IMR-90 (cell line): Measurements from ENCODE around the gene ALKBH5. TPM values are rescaled to one million over a fixed set of nuclear protein-coding genes. Genes with fewer than 3 reads are reported as not detected.

ENCODE experiments used
- ATAC-seq: fragments of 200-7000 bp; cut with Tn5 transposase; 2 replicates; pipeline ENCODE4 v1.9.1; 2020; ENCODE audit warnings: low read depth, mild to moderate bottlenecking, moderate library complexity
- BruUV-seq: library from RNA; stranded (reverse); fragments of 400-500 nt; replicated peaks from 2 replicates; lab custom pipeline; 2021; lab: Mats Ljungman, UMichigan
- CTCF ChIA-PET: fragments of 300-600 bp; formaldehyde crosslinking; extraction: SDS; loops from one replicate; lab custom pipeline; 2021; ENCODE audit warnings: antibody characterized with exemption; lab: Yijun Ruan, JAX
- POLR2A ChIA-PET: fragments of 300-600 bp; sonication (Branson Sonifier 250); formaldehyde crosslinking; loops from one replicate; lab custom pipeline; 2022; ENCODE audit warnings: antibody characterized with exemption; ENCODE audit not compliant: unreplicated experiment; lab: Charles Lee
- DNase-seq: peaks from one replicate; pipeline ENCODE4 v3.0.0; 2013
- H2AFZ ChIP-seq: replicated peaks from 2 replicates; pipeline ENCODE3; 2013; ENCODE audit warnings: low read length, mild to moderate bottlenecking; ENCODE audit not compliant: poor library complexity
- H2AK5ac ChIP-seq: 2 replicates; pipeline ENCODE4 v1.6.1; 2013; ENCODE audit warnings: low read depth, low read length, inconsistent platforms
- H2AK9ac ChIP-seq: replicated peaks from 2 replicates; pipeline ENCODE3; 2013; ENCODE audit warnings: mild to moderate bottlenecking, low read depth, low read length, moderate library complexity; ENCODE audit not compliant: poor library complexity
- H2BK120ac ChIP-seq: 2 replicates; pipeline ENCODE4 v1.6.1; 2013; ENCODE audit warnings: low read depth, low read length, inconsistent platforms
- H2BK15ac ChIP-seq: 3 replicates; pipeline ENCODE4 v1.6.1; 2013; ENCODE audit warnings: low read depth, low read length, inconsistent platforms
- H2BK20ac ChIP-seq: 2 replicates; pipeline ENCODE4 v1.6.1; 2013; ENCODE audit warnings: low read depth, mild to moderate bottlenecking, inconsistent platforms, low read length, moderate library complexity
- H2BK5ac ChIP-seq: 2 replicates; pipeline ENCODE4 v1.6.1; 2013; ENCODE audit warnings: mild to moderate bottlenecking, low read depth, low read length, inconsistent platforms; ENCODE audit not compliant: poor library complexity, severe bottlenecking
- H3K14ac ChIP-seq: replicated peaks from 2 replicates; pipeline ENCODE4 v1.6.1; 2013; ENCODE audit warnings: low read depth, low read length, inconsistent platforms
- H3K18ac ChIP-seq: 2 replicates; pipeline ENCODE4 v1.6.1; 2013; ENCODE audit warnings: low read depth, low read length, control low read depth
- H3K23ac ChIP-seq: 2 replicates; pipeline ENCODE4 v1.6.1; 2013; ENCODE audit warnings: low read depth, low read length, inconsistent platforms
- H3K27ac ChIP-seq: 2 replicates; pipeline ENCODE4 v1.5.1; 2013; ENCODE audit warnings: mild to moderate bottlenecking, control low read depth, low read length; ENCODE audit not compliant: insufficient read depth
- H3K27me3 ChIP-seq: 2 replicates; pipeline ENCODE4 v1.6.1; 2013; ENCODE audit warnings: low read length; ENCODE audit not compliant: control insufficient read depth, insufficient read depth
- H3K36me3 ChIP-seq: 2 replicates; pipeline ENCODE4 v1.6.1; 2013; ENCODE audit warnings: low read length, mixed read lengths; ENCODE audit not compliant: control insufficient read depth, insufficient read depth
- H3K4ac ChIP-seq: 2 replicates; pipeline ENCODE4 v1.6.1; 2013; ENCODE audit warnings: low read depth, low read length, inconsistent platforms
- H3K4me1 ChIP-seq: 2 replicates; pipeline ENCODE4 v1.6.1; 2013; ENCODE audit warnings: low read length, mixed read lengths; ENCODE audit not compliant: control insufficient read depth, insufficient read depth
- H3K4me2 ChIP-seq: 2 replicates; pipeline ENCODE4 v1.6.1; 2013; ENCODE audit warnings: low read depth, mild to moderate bottlenecking, control low read depth, low read length, moderate library complexity
- H3K4me3 ChIP-seq: 2 replicates; pipeline ENCODE4 v1.5.1; 2013; ENCODE audit warnings: low read depth, mild to moderate bottlenecking, control low read depth, low read length, moderate library complexity; ENCODE audit not compliant: insufficient read depth
- H3K56ac ChIP-seq: 2 replicates; pipeline ENCODE4 v1.6.1; 2013; ENCODE audit warnings: low read length, inconsistent platforms; ENCODE audit not compliant: insufficient read depth; ENCODE audit errors: extremely low read depth
- H3K79me1 ChIP-seq, 2 experiments: 2 replicates each; pipeline ENCODE4 v1.6.1; 2013; ENCODE audit warnings: low read length in 2 of 2, inconsistent platforms in 1 of 2, low read depth in 1 of 2
- H3K9ac ChIP-seq: 2 replicates; pipeline ENCODE4 v1.6.1; 2013; ENCODE audit warnings: low read depth, low read length, control low read depth
- H3K9me1 ChIP-seq: 2 replicates; pipeline ENCODE4 v1.6.1; 2013; ENCODE audit warnings: low read length, inconsistent platforms; ENCODE audit not compliant: insufficient read depth
- H3K9me3 ChIP-seq: 2 replicates; pipeline ENCODE4 v1.6.1; 2013; ENCODE audit warnings: low read length; ENCODE audit not compliant: control insufficient read depth, insufficient read depth
- H4K20me1 ChIP-seq: 2 replicates; pipeline ENCODE4 v1.6.1; 2013; ENCODE audit warnings: low read length, inconsistent platforms; ENCODE audit not compliant: insufficient read depth
- H4K5ac ChIP-seq: 2 replicates; pipeline ENCODE4 v1.6.1; 2013; ENCODE audit warnings: mild to moderate bottlenecking, low read depth, low read length, control low read depth
- H4K8ac ChIP-seq, 2 experiments: 2 replicates each; pipeline ENCODE4 v1.6.1; 2013; ENCODE audit warnings: low read depth in 2 of 2, low read length in 2 of 2, control low read depth in 1 of 2, inconsistent platforms in 1 of 2
- H4K91ac ChIP-seq: 2 replicates; pipeline ENCODE4 v1.6.1; 2013; ENCODE audit warnings: low read depth, low read length, inconsistent platforms; ENCODE audit not compliant: insufficient read depth
- CEBPB ChIP-seq: IDR thresholded peaks from 2 replicates; pipeline ENCODE4 v1.6.1; 2012; ENCODE audit warnings: low read depth, low read length, improper control_type of control experiment
- WGBS, 2 experiments: methylation state at CpG; one replicate each; pipeline versions ENCODE4 v1.1.5 to v1.1.7; 2013; ENCODE audit warnings: missing lambda C conversion rate in 2 of 2; ENCODE audit not compliant: insufficient read length in 1 of 2; ENCODE audit errors: extremely low coverage in 2 of 2; 5-methylcytosine and 5-hydroxymethylcytosine counted together
- dilution Hi-C: fragments of 300-500 bp; cut with HindIII; formaldehyde crosslinking; loops from one replicate; pipeline ENCODE4 v1.14.3; 2018; ENCODE audit warnings: low sequenced_read_pairs; ENCODE audit not compliant: unreplicated experiment
- in situ Hi-C: fragments of 300-500 bp; cut with MboI; formaldehyde crosslinking; loops from 3 replicates; pipeline ENCODE4 v1.14.3; 2019; ENCODE audit warnings: low sequenced_read_pairs, inconsistent platforms, mixed read lengths
- intact Hi-C: fragments of 100-400 bp; cut with micrococcal nuclease; formaldehyde crosslinking; loops from 2 replicates; pipeline ENCODE4 v1.10.0; 2022
- polyA plus RNA-seq, 3 experiments: library from polyadenylated mRNA; depleted of rRNA; stranded (reverse); fragments of >200 nt; gene quantifications; 2 replicates each; pipeline ENCODE4 v1.2.3, GENCODE V29; 2012; ENCODE audit warnings: low replicate concordance in 1 of 3
- total RNA-seq: library from RNA; depleted of rRNA; stranded (reverse); fragments of >200 nt; gene quantifications from 2 replicates; pipeline ENCODE4 v1.2.3, GENCODE V29; 2012

Gene ALKBH5
- total and polyA plus RNA-seq, 2 of the 4 experiments (the other 2 are of a cell fraction) = 57.6 to 79.6 TPM

GRCh38 chr17:18198530-18198929 lies 14.9 kb downstream of the ALKBH5 start:
- ChIA-PET POLR2A (no interaction called here), CTCF (no interaction called here)
- Histone ChIP-seq H2AK5ac (no peak overlapping the region), H3K4me3 (no peak overlapping the region), H2BK120ac (no peak overlapping the region), H3K56ac (no peak overlapping the region), H3K14ac (no peak overlapping the region), H3K79me1 (peaks cover 42 to 86% of the 10 kb centered on the region in 2 experiments), H3K27me3 (no peaks in the 10 kb centered on the region), H2BK5ac (no peak overlapping the region), H2BK20ac (no peak overlapping the region), H3K9me3 (no peaks in the 10 kb centered on the region), H4K20me1 (peaks cover 95% of the 10 kb centered on the region), H3K18ac (no peak overlapping the region), H3K9me1 (peaks cover 36% of the 10 kb centered on the region), H3K4me2 (no peak overlapping the region), H3K23ac (no peak overlapping the region), H2AFZ (no peak overlapping the region), H3K27ac (no peak overlapping the region), H3K36me3 (peaks cover 64% of the 10 kb centered on the region), H3K4ac (no peak overlapping the region), H3K9ac (no peak overlapping the region), H4K91ac (no peak overlapping the region), H2AK9ac (no peak overlapping the region), H3K4me1 (peaks cover 10% of the 10 kb centered on the region), H4K8ac (no peak overlapping the region), H2BK15ac (no peak overlapping the region), H4K5ac (no peak overlapping the region)
- DNase-seq (no peak), ATAC-seq (no peak)
- intact Hi-C loops (no loop called here), dilution Hi-C loops (no loop called here), in situ Hi-C loops (no loop called here)
- 95% methylated on average over 3 of the region's 4 CpGs; no CpG with 5 or more reads in 1 of the 2 experiments for WGBS, 2 experiments
- BruUV-seq = no TSS peak
- TF ChIP-seq CEBPB = no peak
